ENCODE data around the gene NLRP6.

GRCh38 chr11:261624-262023 lies 16.6 kb upstream of the NLRP6 start:
- TF ChIP-seq MAFK (IDR thresholded peaks at IDR 0.05; ENCODE audit: low read depth, low read length), result no peak
- TF ChIP-seq, protein P1, sequence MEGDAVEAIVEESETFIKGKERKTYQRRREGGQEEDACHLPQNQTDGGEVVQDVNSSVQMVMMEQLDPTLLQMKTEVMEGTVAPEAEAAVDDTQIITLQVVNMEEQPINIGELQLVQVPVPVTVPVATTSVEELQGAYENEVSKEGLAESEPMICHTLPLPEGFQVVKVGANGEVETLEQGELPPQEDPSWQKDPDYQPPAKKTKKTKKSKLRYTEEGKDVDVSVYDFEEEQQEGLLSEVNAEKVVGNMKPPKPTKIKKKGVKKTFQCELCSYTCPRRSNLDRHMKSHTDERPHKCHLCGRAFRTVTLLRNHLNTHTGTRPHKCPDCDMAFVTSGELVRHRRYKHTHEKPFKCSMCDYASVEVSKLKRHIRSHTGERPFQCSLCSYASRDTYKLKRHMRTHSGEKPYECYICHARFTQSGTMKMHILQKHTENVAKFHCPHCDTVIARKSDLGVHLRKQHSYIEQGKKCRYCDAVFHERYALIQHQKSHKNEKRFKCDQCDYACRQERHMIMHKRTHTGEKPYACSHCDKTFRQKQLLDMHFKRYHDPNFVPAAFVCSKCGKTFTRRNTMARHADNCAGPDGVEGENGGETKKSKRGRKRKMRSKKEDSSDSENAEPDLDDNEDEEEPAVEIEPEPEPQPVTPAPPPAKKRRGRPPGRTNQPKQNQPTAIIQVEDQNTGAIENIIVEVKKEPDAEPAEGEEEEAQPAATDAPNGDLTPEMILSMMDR (conservative IDR thresholded peaks at IDR 0.05; ENCODE audit: low read depth, low read length), result no peak
- no peak for TF ChIP-seq CEBPB (IDR thresholded peaks at IDR 0.05; ENCODE audit: low read depth, low read length)
- TF ChIP-seq BHLHE40 (IDR thresholded peaks at IDR 0.05; ENCODE audit: low read depth, low read length), result no peak
- no peak for TF ChIP-seq SMC3 (IDR thresholded peaks at IDR 0.05; ENCODE audit: low read depth, low read length)
- TF ChIP-seq RAD21 (IDR thresholded peaks at IDR 0.05; ENCODE audit: low read length), result no peak
- TF ChIP-seq MAZ (IDR thresholded peaks at IDR 0.05; ENCODE audit: borderline replicate concordance, low read depth, low read length), result no peak
- TF ChIP-seq, protein P2, sequence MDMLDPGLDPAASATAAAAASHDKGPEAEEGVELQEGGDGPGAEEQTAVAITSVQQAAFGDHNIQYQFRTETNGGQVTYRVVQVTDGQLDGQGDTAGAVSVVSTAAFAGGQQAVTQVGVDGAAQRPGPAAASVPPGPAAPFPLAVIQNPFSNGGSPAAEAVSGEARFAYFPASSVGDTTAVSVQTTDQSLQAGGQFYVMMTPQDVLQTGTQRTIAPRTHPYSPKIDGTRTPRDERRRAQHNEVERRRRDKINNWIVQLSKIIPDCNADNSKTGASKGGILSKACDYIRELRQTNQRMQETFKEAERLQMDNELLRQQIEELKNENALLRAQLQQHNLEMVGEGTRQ (IDR thresholded peaks at IDR 0.05; ENCODE audit: low read depth, low read length), result no peak
- no peak for TF ChIP-seq POLR2A (IDR thresholded peaks at IDR 0.05; ENCODE audit: low read depth, low read length)
- no peak for TF ChIP-seq RFX5 (IDR thresholded peaks at IDR 0.05; ENCODE audit: low read depth, low read length)
- TF ChIP-seq MXI1 (IDR thresholded peaks at IDR 0.05; ENCODE audit: borderline replicate concordance, low read depth, low read length), result no peak
- TF ChIP-seq RCOR1 (IDR thresholded peaks at IDR 0.05; ENCODE audit: insufficient replicate concordance, low read length), result no peak
